Astrocyte (in vitro differentiated cells and primary cell): ENCODE results near the gene BSND. TPM values are rescaled to one million over a fixed set of nuclear protein-coding genes. Genes with fewer than 3 reads are reported as not detected.

ENCODE experiments used
- DNase-seq: peaks from one replicate; pipeline ENCODE4 v3.0.0-alpha.2; 2010; ENCODE audit warnings: low read depth
- FAIRE-seq: peaks from 2 replicates; lab custom pipeline; 2011; peaks lifted over from hg19 to GRCh38; lab: Jason Lieb, UNC
- H2AFZ ChIP-seq: 2 replicates; pipeline ENCODE4 v1.6.0; 2012; ENCODE audit warnings: low read depth, low read length, inconsistent platforms
- H3K27ac ChIP-seq: 2 replicates; pipeline ENCODE4 v1.5.1; 2011; ENCODE audit warnings: low read depth, low read length, inconsistent platforms
- H3K27me3 ChIP-seq: 2 replicates; pipeline ENCODE4 v1.6.0; 2011; ENCODE audit warnings: low read length, inconsistent platforms; ENCODE audit not compliant: insufficient read depth
- H3K36me3 ChIP-seq: 2 replicates; pipeline ENCODE4 v1.5.1; 2011; ENCODE audit warnings: low read length, inconsistent platforms; ENCODE audit not compliant: insufficient read depth
- H3K4me1 ChIP-seq: 2 replicates; pipeline ENCODE4 v1.5.1; 2011; ENCODE audit warnings: low read length, inconsistent platforms; ENCODE audit not compliant: insufficient read depth
- H3K4me2 ChIP-seq: 2 replicates; pipeline ENCODE4 v1.6.0; 2012; ENCODE audit warnings: low read length, inconsistent platforms
- H3K4me3 ChIP-seq: 2 replicates; pipeline ENCODE4 v1.5.1; 2011; ENCODE audit warnings: low read depth, mild to moderate bottlenecking, low read length, inconsistent platforms; ENCODE audit not compliant: insufficient read depth
- H3K79me2 ChIP-seq: 2 replicates; pipeline ENCODE4 v1.6.0; 2012; ENCODE audit warnings: mild to moderate bottlenecking, low read length, inconsistent platforms; ENCODE audit not compliant: insufficient read depth
- H3K9ac ChIP-seq: 2 replicates; pipeline ENCODE4 v1.6.0; 2012; ENCODE audit warnings: mild to moderate bottlenecking, low read length, inconsistent platforms
- H3K9me3 ChIP-seq: 2 replicates; pipeline ENCODE4 v1.5.1; 2012; ENCODE audit warnings: low read depth, mild to moderate bottlenecking, low read length, inconsistent platforms; ENCODE audit not compliant: insufficient read depth
- H4K20me1 ChIP-seq: 2 replicates; pipeline ENCODE4 v1.6.0; 2012; ENCODE audit warnings: low read length, inconsistent platforms; ENCODE audit not compliant: insufficient read depth
- H3K27ac Mint-ChIP-seq: one replicate; pipeline ENCODE4 v1.8.0; 2021; ENCODE audit warnings: mild to moderate bottlenecking, mixed read lengths; ENCODE audit not compliant: unreplicated experiment
- H3K27me3 Mint-ChIP-seq: one replicate; pipeline ENCODE4 v1.8.0; 2021; ENCODE audit warnings: low read depth, mixed read lengths; ENCODE audit not compliant: unreplicated experiment
- H3K36me3 Mint-ChIP-seq: one replicate; pipeline ENCODE4 v1.8.0; 2021; ENCODE audit warnings: low read depth, mixed read lengths; ENCODE audit not compliant: unreplicated experiment
- H3K4me1 Mint-ChIP-seq: one replicate; pipeline ENCODE4 v1.8.0; 2021; ENCODE audit warnings: low read depth, mixed read lengths; ENCODE audit not compliant: unreplicated experiment
- H3K4me3 Mint-ChIP-seq: one replicate; pipeline ENCODE4 v1.8.0; 2021; ENCODE audit warnings: mild to moderate bottlenecking, moderate library complexity, mixed read lengths; ENCODE audit not compliant: unreplicated experiment
- H3K9me3 Mint-ChIP-seq: one replicate; pipeline ENCODE4 v1.8.0; 2021; ENCODE audit warnings: mild to moderate bottlenecking, mixed read lengths; ENCODE audit not compliant: unreplicated experiment
- CTCF ChIP-seq: IDR thresholded peaks from 2 replicates; pipeline ENCODE4 v1.5.1; 2011; ENCODE audit warnings: low read depth, mild to moderate bottlenecking, inconsistent platforms, low read length, moderate library complexity; ENCODE audit not compliant: insufficient read depth
- EZH2 ChIP-seq: IDR thresholded peaks from 2 replicates; pipeline ENCODE4 v1.6.1; 2012; ENCODE audit warnings: mild to moderate bottlenecking, low read length, inconsistent platforms; ENCODE audit not compliant: insufficient read depth
- total RNA-seq: library from RNA; stranded (reverse); gene quantifications from 2 replicates; pipeline ENCODE4 v1.2.1, GENCODE V29; 2021

Gene BSND
- total RNA-seq, 1 donor from 2014 or later = not detected

GRCh38 chr1:55048453-55049270 is 49.9 kb downstream of the BSND start:
- TF ChIP-seq CTCF = no peak
- TF ChIP-seq EZH2 = no peak

GRCh38 chr1:55049271-55049913 is 50.7 kb downstream of the BSND start:
- Mint-ChIP-seq H3K4me3 (no peak overlapping the region), H3K9me3 (no peaks in the 10 kb centered on the region), H3K27ac (no peak overlapping the region), H3K4me1 (peaks cover 4% of the 10 kb centered on the region), H3K36me3 (no peaks in the 10 kb centered on the region), H3K27me3 (peaks cover 33% of the 10 kb centered on the region)
- DNase-seq (no peak), FAIRE-seq (no peak)
- Histone ChIP-seq H3K4me2 (no peak overlapping the region), H3K79me2 (no peaks in the 10 kb centered on the region), H2AFZ (no peak overlapping the region), H3K4me3 (no peak overlapping the region), H3K9me3 (no peaks in the 10 kb centered on the region), H3K36me3 (no peaks in the 10 kb centered on the region), H4K20me1 (no peaks in the 10 kb centered on the region), H3K4me1 (peaks cover 5% of the 10 kb centered on the region), H3K27me3 (no peaks in the 10 kb centered on the region), H3K27ac (no peak overlapping the region), H3K9ac (no peak overlapping the region)
- TF ChIP-seq EZH2 (no peak), CTCF (no peak)

More at GRCh38 chr1:55048453-55049270, 49.9 kb downstream of the BSND start:
- H3K4me2 ChIP-seq = no peak overlapping the region
- no peaks in the 10 kb centered on the region for H3K27me3 ChIP-seq
- no peak overlapping the region for H2AFZ ChIP-seq
- Mint-ChIP-seq H3K27me3 (peaks cover 35% of the 10 kb centered on the region), H3K36me3 (no peaks in the 10 kb centered on the region), H3K4me3 (no peak overlapping the region), H3K9me3 (no peaks in the 10 kb centered on the region), H3K4me1 (peaks cover 4% of the 10 kb centered on the region), H3K27ac (no peak overlapping the region)
- H3K27ac ChIP-seq = no peak overlapping the region
- no peaks in the 10 kb centered on the region for H3K9me3 ChIP-seq
- no peak for FAIRE-seq
- no peak overlapping the region for H3K9ac ChIP-seq
- no peaks in the 10 kb centered on the region for H4K20me1 ChIP-seq
- DNase-seq = no peak
- no peaks in the 10 kb centered on the region for H3K36me3 ChIP-seq
- H3K4me3 ChIP-seq = no peak overlapping the region
- H3K4me1 ChIP-seq = peaks cover 5% of the 10 kb centered on the region
- H3K79me2 ChIP-seq = no peaks in the 10 kb centered on the region
